IMR-90 (cell line): ENCODE measurements around the gene SOX8.

ENCODE experiments used
- BHLHE40 ChIP-seq: fragments of 150-350 bp; IDR thresholded peaks from 2 replicates; pipeline ENCODE4 v1.6.1; 2016; ENCODE audit warnings: mild to moderate bottlenecking, low read depth, low read length
- CEBPB ChIP-seq: IDR thresholded peaks from 2 replicates; pipeline ENCODE4 v1.6.1; 2012; ENCODE audit warnings: low read depth, low read length, improper control_type of control experiment
- MAFK ChIP-seq: IDR thresholded peaks from 2 replicates; pipeline ENCODE4 v1.6.1; 2012; ENCODE audit warnings: low read depth, low read length, improper control_type of control experiment
- MAZ ChIP-seq: IDR thresholded peaks from 2 replicates; pipeline ENCODE4 v1.6.1; 2012; ENCODE audit warnings: low read depth, mild to moderate bottlenecking, low read length, improper control_type of control experiment, moderate library complexity, borderline replicate concordance
- NFE2L2 ChIP-seq: fragments of 150-350 bp; IDR thresholded peaks from 2 replicates; pipeline ENCODE4 v1.6.1; 2016; ENCODE audit warnings: low read depth, mild to moderate bottlenecking, low read length
- POLR2A ChIP-seq: IDR thresholded peaks from 2 replicates; pipeline ENCODE4 v1.6.1; 2012; ENCODE audit warnings: mild to moderate bottlenecking, low read depth, low read length
- RAD21 ChIP-seq: IDR thresholded peaks from 2 replicates; pipeline ENCODE4 v1.6.1; 2012; ENCODE audit warnings: low read length, improper control_type of control experiment
- RCOR1 ChIP-seq: IDR thresholded peaks from 2 replicates; pipeline ENCODE4 v1.6.1; 2012; ENCODE audit warnings: mild to moderate bottlenecking, low read length, improper control_type of control experiment; ENCODE audit not compliant: insufficient replicate concordance
- RFX5 ChIP-seq: IDR thresholded peaks from 2 replicates; pipeline ENCODE4 v1.8.0; 2012; ENCODE audit warnings: low read depth, mild to moderate bottlenecking, low read length, moderate library complexity
- SMC3 ChIP-seq: fragments of 150-350 bp; IDR thresholded peaks from 2 replicates; pipeline ENCODE4 v1.6.1; 2016; ENCODE audit warnings: low read depth, mild to moderate bottlenecking, antibody characterized with exemption, low read length, moderate library complexity
- TF ChIP-seq, protein P1 (sequence below): conservative IDR thresholded peaks from 2 replicates; pipeline ENCODE4 v1.5.1; 2012; ENCODE audit warnings: mild to moderate bottlenecking, low read depth, low read length, improper control_type of control experiment
- TF ChIP-seq, protein P2 (sequence below): fragments of 150-350 bp; IDR thresholded peaks from 2 replicates; pipeline ENCODE4 v1.6.1; 2017; ENCODE audit warnings: mild to moderate bottlenecking, antibody characterized with exemption, low read length, low read depth

DNA sequence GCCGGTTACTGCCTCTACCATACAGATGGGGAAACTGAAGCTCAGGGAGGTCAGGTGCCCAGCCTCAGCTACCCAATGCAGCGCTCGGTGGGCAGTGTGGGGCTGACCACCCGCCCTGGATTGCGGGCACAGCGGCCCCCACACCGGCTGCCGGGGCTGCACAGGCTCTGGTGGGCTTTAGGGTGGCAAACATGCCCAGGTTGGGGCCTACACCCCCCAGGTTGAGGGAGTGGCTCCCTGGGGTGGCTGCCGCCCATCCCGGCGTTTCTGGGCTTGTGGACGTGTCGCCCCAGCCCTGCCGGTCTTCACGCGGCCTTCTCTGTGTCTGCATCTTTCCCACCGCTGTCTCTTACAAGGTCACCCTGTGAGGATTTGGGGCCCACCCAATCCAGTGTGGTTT is 50.1 kb downstream of the SOX8 start:
- TF ChIP-seq, protein P1, sequence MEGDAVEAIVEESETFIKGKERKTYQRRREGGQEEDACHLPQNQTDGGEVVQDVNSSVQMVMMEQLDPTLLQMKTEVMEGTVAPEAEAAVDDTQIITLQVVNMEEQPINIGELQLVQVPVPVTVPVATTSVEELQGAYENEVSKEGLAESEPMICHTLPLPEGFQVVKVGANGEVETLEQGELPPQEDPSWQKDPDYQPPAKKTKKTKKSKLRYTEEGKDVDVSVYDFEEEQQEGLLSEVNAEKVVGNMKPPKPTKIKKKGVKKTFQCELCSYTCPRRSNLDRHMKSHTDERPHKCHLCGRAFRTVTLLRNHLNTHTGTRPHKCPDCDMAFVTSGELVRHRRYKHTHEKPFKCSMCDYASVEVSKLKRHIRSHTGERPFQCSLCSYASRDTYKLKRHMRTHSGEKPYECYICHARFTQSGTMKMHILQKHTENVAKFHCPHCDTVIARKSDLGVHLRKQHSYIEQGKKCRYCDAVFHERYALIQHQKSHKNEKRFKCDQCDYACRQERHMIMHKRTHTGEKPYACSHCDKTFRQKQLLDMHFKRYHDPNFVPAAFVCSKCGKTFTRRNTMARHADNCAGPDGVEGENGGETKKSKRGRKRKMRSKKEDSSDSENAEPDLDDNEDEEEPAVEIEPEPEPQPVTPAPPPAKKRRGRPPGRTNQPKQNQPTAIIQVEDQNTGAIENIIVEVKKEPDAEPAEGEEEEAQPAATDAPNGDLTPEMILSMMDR, result no peak
- no peak for TF ChIP-seq POLR2A
- TF ChIP-seq RFX5, result no peak
- no peak for TF ChIP-seq RAD21
- no peak for TF ChIP-seq CEBPB
- TF ChIP-seq SMC3, result no peak
- TF ChIP-seq, protein P2, sequence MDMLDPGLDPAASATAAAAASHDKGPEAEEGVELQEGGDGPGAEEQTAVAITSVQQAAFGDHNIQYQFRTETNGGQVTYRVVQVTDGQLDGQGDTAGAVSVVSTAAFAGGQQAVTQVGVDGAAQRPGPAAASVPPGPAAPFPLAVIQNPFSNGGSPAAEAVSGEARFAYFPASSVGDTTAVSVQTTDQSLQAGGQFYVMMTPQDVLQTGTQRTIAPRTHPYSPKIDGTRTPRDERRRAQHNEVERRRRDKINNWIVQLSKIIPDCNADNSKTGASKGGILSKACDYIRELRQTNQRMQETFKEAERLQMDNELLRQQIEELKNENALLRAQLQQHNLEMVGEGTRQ, result no peak
- TF ChIP-seq BHLHE40, result no peak
- TF ChIP-seq NFE2L2, result no peak
- TF ChIP-seq RCOR1, result no peak
- no peak for TF ChIP-seq MAFK
- TF ChIP-seq MAZ, result no peak
